PC-3 (cell line): ENCODE data around the gene AATF.

Experiments used
- CTCF ChIP-seq: fragments of 300-600 bp; sonication (generic); conservative IDR thresholded peaks from 2 replicates; pipeline ENCODE4 v1.5.1; 2017; ENCODE audit warnings: antibody characterized with exemption, low read depth, mild to moderate bottlenecking, low read length
- EZH2 ChIP-seq: fragments of 300-600 bp; sonication (generic); IDR thresholded peaks from one replicate; pipeline ENCODE4 v1.6.1; 2017; ENCODE audit warnings: antibody characterized with exemption, mild to moderate bottlenecking, low read length; ENCODE audit not compliant: unreplicated experiment
- EZH2phosphoT487 ChIP-seq: fragments of 300-600 bp; sonication (generic); IDR thresholded peaks from 2 replicates; pipeline ENCODE4 v1.6.1; 2018; ENCODE audit warnings: mild to moderate bottlenecking, antibody characterized with exemption, low read length, borderline replicate concordance

- TF ChIP-seq CTCF: no peak
- no peak for TF ChIP-seq EZH2phosphoT487
- no peak for TF ChIP-seq EZH2
Observed at GRCh38 chr17:36929851-36930582, 18.7 kb upstream of the AATF start.
